ENCODE data around the gene ADD1.
A peak's percentile ranks its signal among the peaks of the same experiment; 100 is the strongest.

ADD1 gene

GRCh38 chr4:2961811-2962441 is 118.3 kb downstream of the ADD1 start:
- no peak for DNase-seq (ENCODE audit: low read depth in 2 of 2, low spot score in 1 of 2)

- DNase-seq (ENCODE audit: low read depth in 2 of 2, low spot score in 1 of 2) = no peak
Observed at GRCh38 chr4:2962614-2963174, 119.0 kb downstream of the ADD1 start.

- DNase-seq (ENCODE audit: low read depth in 2 of 2, low spot score in 1 of 2) = peak; percentile 90 to 96
Observed at GRCh38 chr4:2963175-2963965, 119.7 kb downstream of the ADD1 start, which contains the start of the genes GRK4 and NOP14. GRK4 (plus strand) TSS chr4:2963571; CDS start chr4:2964071, 500 bp downstream. NOP14 (minus strand) TSS chr4:2963406; CDS start chr4:2963319, 87 bp downstream.

- no peak for DNase-seq (ENCODE audit: low read depth in 2 of 2, low spot score in 1 of 2)
Observed at GRCh38 chr4:2963966-2964471, 120.4 kb downstream of the ADD1 start.

GRCh38 chr4:2964706-2965258 is 121.1 kb downstream of the ADD1 start:
- DNase-seq (ENCODE audit: low read depth in 2 of 2, low spot score in 1 of 2) = no peak

GRCh38 chr4:2965262-2965661 is 121.6 kb downstream of the ADD1 start:
- DNase-seq (ENCODE audit: low read depth in 2 of 2, low spot score in 1 of 2) = no peak

GRCh38 chr4:2968381-2968780 is 124.7 kb downstream of the ADD1 start:
- no peak for DNase-seq (ENCODE audit: low read depth in 2 of 2, low spot score in 1 of 2)

GRCh38 chr4:2971275-2971674 is 127.6 kb downstream of the ADD1 start:
- DNase-seq (ENCODE audit: low read depth in 2 of 2, low spot score in 1 of 2) = no peak

- DNase-seq (ENCODE audit: low read depth in 2 of 2, low spot score in 1 of 2) = no peak
Observed at GRCh38 chr4:2977211-2978088, 133.8 kb downstream of the ADD1 start.
